Omental fat pad (tissue), 4 donors: ENCODE results near the gene ABCG1. TPM values are rescaled to one million over a fixed set of nuclear protein-coding genes. Genes with fewer than 3 reads are reported as not detected.
"Not testable (repeated sequence)": the region's sequence is repeated elsewhere in the genome, so short reads cannot be mapped to it uniquely, and the experiment has no call there.

ENCODE experiments used
- ATAC-seq: fragments of 150-250 bp; one replicate; pipeline ENCODE4 v1.9.1; 2016; ENCODE audit warnings: mild to moderate bottlenecking, moderate library complexity; ENCODE audit not compliant: low FRiP score
- DNase-seq: peaks from one replicate; pipeline ENCODE4 v3.0.0-alpha.2; 2019; ENCODE audit warnings: low spot score
- total RNA-seq, 4 donors: library from RNA; depleted of rRNA; stranded (reverse); fragments of >200 nt; gene quantifications; one replicate each; pipeline ENCODE4 v1.1.0, GENCODE V29; 2016
- TF ChIP-seq, protein P1 (sequence below), 3 donors: fragments of 450-650 bp; IDR thresholded peaks; one replicate each; pipeline ENCODE4 v1.5.1; 2016 to 2017; ENCODE audit warnings: antibody characterized with exemption in 3 of 3, mild to moderate bottlenecking in 3 of 3, moderate library complexity in 2 of 3

ABCG1 gene
- total RNA-seq, 4 donors from 2014 or later: 9.8 to 45.1 (median 30.2) TPM

DNA sequence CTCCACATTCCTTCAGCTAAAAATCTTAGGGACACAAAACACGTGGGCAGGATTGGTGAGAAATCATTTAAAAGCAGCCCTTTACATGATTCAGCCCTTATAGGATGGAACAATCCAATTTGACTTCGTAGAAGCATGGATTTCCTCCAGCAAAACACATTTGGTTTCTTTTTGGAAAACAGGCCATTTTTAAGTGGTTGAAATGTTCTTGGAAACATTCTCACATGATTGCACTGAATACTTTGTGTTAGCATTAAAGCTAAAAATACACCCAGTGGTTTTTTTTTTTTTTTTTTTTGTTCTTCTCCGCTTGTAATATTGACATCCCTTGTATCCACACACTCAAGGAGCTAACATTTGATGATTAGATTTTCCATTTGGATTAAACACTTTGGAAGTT lies 42.1 kb upstream of the ABCG1 start:
- ATAC-seq (no peak), DNase-seq (no peak)
- TF ChIP-seq, protein P1, sequence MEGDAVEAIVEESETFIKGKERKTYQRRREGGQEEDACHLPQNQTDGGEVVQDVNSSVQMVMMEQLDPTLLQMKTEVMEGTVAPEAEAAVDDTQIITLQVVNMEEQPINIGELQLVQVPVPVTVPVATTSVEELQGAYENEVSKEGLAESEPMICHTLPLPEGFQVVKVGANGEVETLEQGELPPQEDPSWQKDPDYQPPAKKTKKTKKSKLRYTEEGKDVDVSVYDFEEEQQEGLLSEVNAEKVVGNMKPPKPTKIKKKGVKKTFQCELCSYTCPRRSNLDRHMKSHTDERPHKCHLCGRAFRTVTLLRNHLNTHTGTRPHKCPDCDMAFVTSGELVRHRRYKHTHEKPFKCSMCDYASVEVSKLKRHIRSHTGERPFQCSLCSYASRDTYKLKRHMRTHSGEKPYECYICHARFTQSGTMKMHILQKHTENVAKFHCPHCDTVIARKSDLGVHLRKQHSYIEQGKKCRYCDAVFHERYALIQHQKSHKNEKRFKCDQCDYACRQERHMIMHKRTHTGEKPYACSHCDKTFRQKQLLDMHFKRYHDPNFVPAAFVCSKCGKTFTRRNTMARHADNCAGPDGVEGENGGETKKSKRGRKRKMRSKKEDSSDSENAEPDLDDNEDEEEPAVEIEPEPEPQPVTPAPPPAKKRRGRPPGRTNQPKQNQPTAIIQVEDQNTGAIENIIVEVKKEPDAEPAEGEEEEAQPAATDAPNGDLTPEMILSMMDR (IDR thresholded peaks at IDR 0.05): no peak

DNA sequence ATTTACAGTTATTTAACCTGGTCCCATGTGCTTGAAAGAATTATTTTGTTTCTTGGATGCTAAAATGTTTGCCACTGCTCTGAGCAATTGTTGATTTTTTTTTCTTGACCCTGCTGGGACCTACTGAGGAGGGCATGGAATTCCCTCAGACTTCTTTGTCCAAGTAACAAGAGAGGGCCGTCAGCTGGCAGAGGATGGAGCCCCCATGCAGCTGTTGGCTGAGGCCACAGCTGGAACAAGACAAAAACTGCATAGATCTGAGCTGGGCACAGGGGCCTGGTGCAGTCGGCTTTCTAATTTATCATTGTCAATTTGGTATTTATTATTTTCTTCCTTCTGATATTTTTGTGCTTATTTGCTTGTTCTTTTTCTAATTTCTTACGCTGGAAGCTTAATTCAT lies 39.6 kb upstream of the ABCG1 start:
- DNase-seq (no peak), ATAC-seq (no peak)
- TF ChIP-seq, protein P1 (IDR thresholded peaks at IDR 0.05): no peak

DNA sequence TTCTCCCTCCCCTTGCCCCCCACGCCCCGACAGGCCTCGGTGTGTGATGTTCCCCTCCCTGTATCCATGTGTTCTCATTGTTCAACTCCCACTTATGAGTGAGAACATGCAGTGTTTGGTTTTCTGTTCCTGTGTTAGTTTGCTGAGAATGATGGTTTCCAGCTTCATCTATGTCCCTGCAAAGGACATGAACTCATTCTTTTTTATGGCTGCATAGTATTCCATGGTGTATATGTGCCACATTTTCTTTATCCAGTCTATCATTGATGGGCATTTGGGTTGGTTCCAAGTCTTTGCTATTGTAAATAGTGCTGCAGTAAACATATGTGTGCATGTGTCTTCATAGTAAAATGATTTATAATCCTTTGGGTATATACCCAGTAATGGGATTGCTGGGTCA lies 38.9 kb upstream of the ABCG1 start:
- DNase-seq, ATAC-seq: not testable (repeated sequence)

DNA sequence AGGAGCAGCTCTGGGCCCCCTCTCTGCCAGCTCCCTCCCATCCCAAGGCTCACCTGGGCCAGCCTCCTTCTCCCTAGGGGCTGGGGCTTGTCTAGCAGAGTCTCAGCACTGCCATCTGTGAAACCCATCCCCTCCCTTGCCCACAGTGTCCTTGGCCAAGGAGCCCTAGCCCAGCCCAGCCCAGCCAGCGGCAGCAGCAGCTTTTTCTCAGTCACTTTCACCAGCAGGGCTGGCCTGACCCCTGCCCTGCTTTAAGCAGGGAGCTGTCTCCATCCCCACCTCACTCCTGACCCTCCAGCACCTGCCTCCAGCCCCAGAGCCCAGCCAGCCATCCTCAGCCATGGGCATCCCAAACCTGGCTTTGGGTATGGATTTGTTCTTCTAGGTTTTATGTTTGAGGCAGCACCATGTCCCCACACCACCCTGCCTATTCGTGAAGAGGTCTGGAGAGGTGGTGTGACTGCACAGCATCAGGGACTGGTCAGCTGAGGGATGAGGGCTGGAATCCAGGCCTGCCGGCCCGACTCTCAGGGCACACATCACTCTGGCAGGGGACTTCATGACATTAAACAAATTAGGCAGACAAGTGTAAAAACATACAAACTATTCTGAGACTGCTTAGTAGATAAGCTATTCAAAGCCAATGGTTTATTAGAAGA lies 36.1 kb upstream of the ABCG1 start:
- DNase-seq (no peak), ATAC-seq (no peak)
- TF ChIP-seq, protein P1 (IDR thresholded peaks at IDR 0.05): no peak

DNA sequence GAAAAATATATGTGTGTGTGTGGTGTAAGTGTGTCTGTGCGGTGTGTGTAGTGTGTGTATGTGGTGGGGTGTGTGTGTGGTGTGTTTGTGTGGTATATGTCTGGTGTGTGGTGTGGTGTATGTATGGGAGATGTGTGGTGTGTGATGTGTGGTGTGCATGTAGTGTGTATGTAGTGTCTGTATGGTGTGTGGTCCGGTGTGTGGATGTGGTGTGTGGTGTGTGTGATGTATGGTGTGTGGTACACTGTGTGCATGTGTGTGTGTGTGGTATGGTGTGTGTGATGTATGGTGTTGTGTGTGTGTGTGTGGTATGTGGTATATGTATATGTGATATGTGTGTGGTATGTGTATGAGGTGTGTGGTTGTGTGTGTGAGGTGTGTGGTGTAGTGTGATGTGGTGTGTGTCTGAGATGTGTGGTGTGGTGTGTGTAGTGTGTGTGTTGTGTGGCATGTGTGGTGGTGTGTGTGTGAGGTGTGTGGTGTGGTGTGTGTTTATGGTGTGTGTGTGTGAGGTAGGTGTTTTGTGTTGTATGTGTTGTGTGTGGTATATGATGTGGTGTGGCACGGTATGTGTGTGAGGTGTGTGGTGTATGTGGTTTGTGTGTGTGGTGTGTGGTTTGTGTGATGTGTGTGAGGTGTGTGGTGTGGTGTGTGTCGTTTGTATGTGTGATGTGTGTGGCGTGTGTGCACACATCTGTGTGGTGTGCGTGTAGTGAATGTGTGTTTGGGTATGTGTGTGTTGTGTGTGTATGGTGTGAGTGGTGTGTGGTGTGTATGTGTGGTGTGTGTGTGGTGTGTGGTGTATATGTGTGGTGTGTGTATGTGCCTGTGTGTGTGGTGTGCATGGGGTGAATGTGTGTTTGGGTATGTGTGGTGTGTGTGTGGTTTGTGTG lies 35.3 kb upstream of the ABCG1 start:
- no peak for ATAC-seq
- no peak for DNase-seq
- TF ChIP-seq, protein P1 (IDR thresholded peaks at IDR 0.05): no peak

DNA sequence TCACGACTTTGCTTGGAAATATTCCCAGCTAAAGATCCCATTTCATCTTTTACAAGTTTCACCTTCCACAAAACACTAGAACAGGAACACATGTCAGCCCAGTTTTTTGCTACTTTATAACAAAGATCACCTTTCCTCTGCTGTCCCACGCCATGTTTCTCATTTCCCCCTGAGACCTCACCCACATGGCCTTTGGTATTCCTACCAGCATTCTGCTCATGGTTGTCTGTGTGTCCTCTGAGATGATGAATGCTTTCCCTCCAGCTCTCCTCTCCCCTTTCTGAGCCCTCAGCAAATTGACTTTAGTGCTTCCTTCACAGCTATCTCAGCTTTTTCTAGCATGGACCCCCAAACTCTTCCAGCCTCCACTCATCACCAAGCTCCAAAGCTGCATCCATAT lies 32.3 kb upstream of the ABCG1 start:
- ATAC-seq: no peak
- DNase-seq: no peak
- TF ChIP-seq, protein P1 (IDR thresholded peaks at IDR 0.05): no peak

DNA sequence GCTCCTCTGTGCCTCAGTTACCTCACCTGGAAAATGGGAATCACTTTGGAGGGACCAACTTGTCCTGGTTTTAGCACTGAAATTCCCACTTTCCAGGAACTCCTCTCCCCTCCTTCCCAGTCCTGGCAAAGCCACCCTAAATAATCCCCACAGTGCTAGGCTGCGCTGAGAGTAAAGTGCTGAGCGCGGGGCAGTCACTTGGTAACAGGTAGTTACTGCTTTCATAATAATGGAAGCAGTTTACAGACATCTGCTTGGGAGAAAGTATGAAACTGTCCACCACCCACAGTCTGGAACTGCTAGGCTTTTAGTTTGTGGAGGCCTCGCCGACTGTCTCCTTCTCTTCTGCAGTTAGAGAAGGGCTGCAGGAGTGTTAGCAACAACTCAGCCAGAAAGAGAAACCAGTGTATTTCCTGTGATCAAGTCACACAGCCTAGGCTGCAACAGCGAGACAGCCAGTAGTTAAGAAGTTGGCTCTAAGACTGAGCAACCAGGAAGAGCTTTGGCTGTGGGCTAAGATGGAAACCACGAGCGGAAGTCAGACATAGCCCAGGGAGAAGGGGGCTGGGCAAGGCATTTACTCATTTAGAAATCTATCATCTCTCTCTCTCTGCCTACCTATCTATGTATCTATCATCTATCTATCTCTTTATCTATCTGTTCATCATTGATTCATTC lies 30.8 kb upstream of the ABCG1 start:
- ATAC-seq (no peak), DNase-seq (no peak)
- TF ChIP-seq, protein P1 (IDR thresholded peaks at IDR 0.05): no peak
